Measurements from ENCODE around the gene MACROD2. TPM values are rescaled to one million over a fixed set of nuclear protein-coding genes. Genes with fewer than 3 reads are reported as not detected.
A peak's percentile ranks its signal among the peaks of the same experiment; 100 is the strongest.

MACROD2 gene
- total and polyA plus RNA-seq, 8 donors: 0.78 to 31.3 (median 10.9) TPM; not detected in 1

- Histone ChIP-seq H3K4me3 (no peak overlapping the region), H3K27me3 (no peaks in the 10 kb centered on the region), H3K9me3 (no peaks in the 10 kb centered on the region), H3K36me3 (no peaks in the 10 kb centered on the region), H3K27ac (no peak overlapping the region), H3K4me1 (peaks cover 0 to 7% (median 0%) of the 10 kb centered on the region in 4 donors)
- peak in 1 of 2 donors; percentile 25 for DNase-seq
- WGBS, 5 donors: 71 to 81% (median 75%) methylated on average over 6 of the region's 6 CpGs
- TF ChIP-seq CTCF (IDR thresholded peaks at IDR 0.05) (no peak), POLR2AphosphoS5 (IDR thresholded peaks at IDR 0.05) (no peak), POLR2A (IDR thresholded peaks at IDR 0.05) (no peak), EP300 (IDR thresholded peaks at IDR 0.05) (no peak)
- intact Hi-C loops (cut with DNase I; ENCODE audit: low total_unique reads): no loop called here
These were observed 1261.6 kb downstream of the MACROD2 start for GRCh38 chr20:15256676-15257568.

- Histone ChIP-seq H3K36me3 (no peaks in the 10 kb centered on the region), H3K9me3 (no peaks in the 10 kb centered on the region), H3K4me1 (peaks cover 0 to 7% (median 0%) of the 10 kb centered on the region in 4 donors), H3K4me3 (no peak overlapping the region), H3K27ac (no peak overlapping the region), H3K27me3 (no peaks in the 10 kb centered on the region)
- no peak for TF ChIP-seq CTCF (IDR thresholded peaks at IDR 0.05)
- no peak for TF ChIP-seq EP300 (IDR thresholded peaks at IDR 0.05)
- no peak for TF ChIP-seq POLR2AphosphoS5 (IDR thresholded peaks at IDR 0.05)
- TF ChIP-seq POLR2A (IDR thresholded peaks at IDR 0.05): no peak
- WGBS, 5 donors: 74 to 89% (median 84%) methylated on average over 1 of the region's 1 CpG
- intact Hi-C loops (cut with DNase I; ENCODE audit: low total_unique reads): no loop called here
- DNase-seq: no peak
These were observed 1262.2 kb downstream of the MACROD2 start for GRCh38 chr20:15257569-15257870.

- no peak overlapping the region for H3K4me3 ChIP-seq
- intact Hi-C loops (cut with DNase I; ENCODE audit: low total_unique reads): no loop called here
- TF ChIP-seq POLR2A (IDR thresholded peaks at IDR 0.05) (no peak), EP300 (IDR thresholded peaks at IDR 0.05) (no peak), CTCF (IDR thresholded peaks at IDR 0.05) (no peak), POLR2AphosphoS5 (IDR thresholded peaks at IDR 0.05) (no peak)
These were observed 1270.4 kb downstream of the MACROD2 start for GRCh38 chr20:15265581-15266309.

GRCh38 chr20:15267935-15268334 is 1272.6 kb downstream of the MACROD2 start:
- intact Hi-C loops (cut with DNase I; ENCODE audit: low total_unique reads): no loop called here
- DNase-seq: no peak
- Histone ChIP-seq H3K27me3 (no peaks in the 10 kb centered on the region), H3K4me3 (no peak overlapping the region), H3K4me1 (no peaks in the 10 kb centered on the region), H3K36me3 (no peaks in the 10 kb centered on the region), H3K9me3 (no peaks in the 10 kb centered on the region), H3K27ac (no peak overlapping the region)
- TF ChIP-seq POLR2AphosphoS5 (IDR thresholded peaks at IDR 0.05): no peak
- no peak for TF ChIP-seq POLR2A (IDR thresholded peaks at IDR 0.05)
- no peak for TF ChIP-seq CTCF (IDR thresholded peaks at IDR 0.05)
- no peak for TF ChIP-seq EP300 (IDR thresholded peaks at IDR 0.05)
- 41 to 58% (median 48%) methylated on average over 1 of the region's 1 CpG for WGBS, 5 donors

More at GRCh38 chr20:15265581-15266309, 1270.4 kb downstream of the MACROD2 start:
- Histone ChIP-seq H3K27ac (no peak overlapping the region), H3K9me3 (no peaks in the 10 kb centered on the region), H3K27me3 (no peaks in the 10 kb centered on the region), H3K4me1 (no peaks in the 10 kb centered on the region), H3K36me3 (no peaks in the 10 kb centered on the region)
- no peak for DNase-seq
- 27 to 65% (median 50%) methylated on average over 1 of the region's 1 CpG for WGBS, 5 donors
